ENCODE data around the gene SLC25A11.
A peak's percentile ranks its signal among the peaks of the same experiment; 100 is the strongest.

DNA sequence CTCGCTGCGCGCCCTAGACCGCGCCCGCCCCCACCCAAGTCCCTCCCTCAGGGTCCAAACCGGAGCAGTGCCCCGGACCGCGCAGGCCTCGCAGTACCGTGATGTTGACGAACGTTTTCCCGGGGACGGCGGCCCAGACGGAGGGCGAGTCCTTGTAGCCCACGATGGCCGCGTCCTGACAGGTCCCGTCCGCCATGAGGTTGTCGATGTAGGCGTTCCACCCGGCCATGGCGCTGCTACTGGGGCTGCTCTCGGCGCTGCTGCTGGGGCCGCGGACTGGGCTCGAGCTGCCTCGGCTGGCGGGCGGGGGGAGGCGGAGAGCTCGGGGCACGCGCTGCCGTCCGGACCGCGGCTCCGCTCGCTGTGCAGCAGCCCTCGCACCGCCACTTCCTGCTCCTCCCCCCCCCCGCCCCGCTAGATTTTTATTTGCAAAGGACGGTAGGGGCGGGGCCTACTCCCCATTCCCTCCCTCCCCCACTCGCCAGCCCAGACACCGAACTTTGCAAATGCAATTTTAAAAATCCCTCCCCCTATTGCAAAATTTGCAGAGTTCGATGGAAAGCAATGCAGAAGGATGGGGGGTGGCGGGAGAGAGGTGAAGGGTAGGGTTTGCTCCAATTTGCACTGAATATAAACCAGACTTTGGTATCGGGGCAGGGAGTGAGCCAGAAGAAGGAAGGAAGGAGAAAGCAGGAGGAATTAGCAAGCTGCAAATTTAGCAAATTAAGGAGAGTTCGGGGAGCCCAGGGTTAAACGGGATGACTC lies 8.5 kb upstream of the SLC25A11 start, which contains the start of gene PFN1:
- TF ChIP-seq, protein P1, sequence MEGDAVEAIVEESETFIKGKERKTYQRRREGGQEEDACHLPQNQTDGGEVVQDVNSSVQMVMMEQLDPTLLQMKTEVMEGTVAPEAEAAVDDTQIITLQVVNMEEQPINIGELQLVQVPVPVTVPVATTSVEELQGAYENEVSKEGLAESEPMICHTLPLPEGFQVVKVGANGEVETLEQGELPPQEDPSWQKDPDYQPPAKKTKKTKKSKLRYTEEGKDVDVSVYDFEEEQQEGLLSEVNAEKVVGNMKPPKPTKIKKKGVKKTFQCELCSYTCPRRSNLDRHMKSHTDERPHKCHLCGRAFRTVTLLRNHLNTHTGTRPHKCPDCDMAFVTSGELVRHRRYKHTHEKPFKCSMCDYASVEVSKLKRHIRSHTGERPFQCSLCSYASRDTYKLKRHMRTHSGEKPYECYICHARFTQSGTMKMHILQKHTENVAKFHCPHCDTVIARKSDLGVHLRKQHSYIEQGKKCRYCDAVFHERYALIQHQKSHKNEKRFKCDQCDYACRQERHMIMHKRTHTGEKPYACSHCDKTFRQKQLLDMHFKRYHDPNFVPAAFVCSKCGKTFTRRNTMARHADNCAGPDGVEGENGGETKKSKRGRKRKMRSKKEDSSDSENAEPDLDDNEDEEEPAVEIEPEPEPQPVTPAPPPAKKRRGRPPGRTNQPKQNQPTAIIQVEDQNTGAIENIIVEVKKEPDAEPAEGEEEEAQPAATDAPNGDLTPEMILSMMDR (IDR thresholded peaks at IDR 0.05): no peak
- TF ChIP-seq POLR2A (IDR thresholded peaks at IDR 0.05): peak; percentile 97
- TF ChIP-seq POLR2AphosphoS5 (IDR thresholded peaks at IDR 0.05): peak; percentile 73 to 96 (median 92)

Measured in transverse colon (tissue), 4 donors.